ENCODE data around the gene ITPA. TPM values are rescaled to one million over a fixed set of nuclear protein-coding genes. Genes with fewer than 3 reads are reported as not detected.

The ITPA gene
- total RNA-seq, 2 donors from 2014 or later = 35.1 to 35.7 TPM

DNA sequence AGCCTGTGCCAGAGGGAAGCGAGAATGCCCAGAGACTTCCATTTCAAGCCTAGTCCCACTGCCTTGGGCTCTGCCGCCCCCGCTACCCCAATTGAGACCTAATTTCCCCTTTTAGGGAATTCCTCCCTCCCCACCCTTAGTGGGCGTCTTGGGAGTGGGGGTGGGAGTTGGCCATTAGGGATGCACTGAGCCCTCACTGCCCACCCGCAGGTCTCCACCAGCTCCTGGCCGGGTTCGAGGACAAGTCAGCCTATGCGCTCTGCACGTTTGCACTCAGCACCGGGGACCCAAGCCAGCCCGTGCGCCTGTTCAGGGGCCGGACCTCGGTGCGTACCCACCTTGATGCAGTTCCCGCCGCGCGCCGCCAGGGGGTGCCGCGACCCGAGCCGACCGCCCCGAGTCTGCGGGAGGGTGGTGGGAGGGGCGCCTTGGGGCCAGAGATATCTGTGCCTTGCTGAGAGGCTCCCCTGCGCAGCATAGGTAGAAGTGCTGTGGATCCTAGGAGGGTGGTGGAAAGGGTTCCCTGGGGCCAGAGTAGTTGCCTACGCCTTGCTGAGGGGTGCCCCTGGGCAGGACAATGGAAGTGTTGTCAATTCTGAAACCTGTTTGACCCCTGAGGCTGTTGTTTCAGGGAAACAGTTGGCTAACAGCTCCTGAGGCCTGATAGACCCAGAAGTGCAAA, 9.2 kb downstream of the ITPA start:
- Histone ChIP-seq H3K36me3 (peaks cover 11% of the 10 kb centered on the region), H3K4me1 (ENCODE audit: control insufficient read depth in 1 of 2, low read depth in 2 of 2) (peaks cover 0 to 6% of the 10 kb centered on the region in 2 donors), H3K4me3 (no peak overlapping the region), H3K9me3 (no peaks in the 10 kb centered on the region), H3K27me3 (replicated peaks; ENCODE audit: insufficient read depth) (no peaks in the 10 kb centered on the region), H3K27ac (no peak overlapping the region)
- DNase-seq (ENCODE audit: low spot score) = no peak
- TF ChIP-seq CTCF (IDR thresholded peaks at IDR 0.05) = peak; percentile 89
- ATAC-seq (ENCODE audit: insufficient number of reproducible peaks, low FRiP score, low read depth) = no peak

GRCh38 chr20:3221398-3222226, 12.3 kb downstream of the ITPA start:
- no peak for TF ChIP-seq CTCF (IDR thresholded peaks at IDR 0.05)
- H3K27me3 ChIP-seq (replicated peaks; ENCODE audit: insufficient read depth) = no peaks in the 10 kb centered on the region
- H3K4me1 ChIP-seq (ENCODE audit: control insufficient read depth in 1 of 2, low read depth in 2 of 2) = peaks cover 0 to 6% of the 10 kb centered on the region in 2 donors
- ATAC-seq (ENCODE audit: insufficient number of reproducible peaks, low FRiP score, low read depth) = no peak
- no peak overlapping the region for H3K4me3 ChIP-seq
- peaks cover 13% of the 10 kb centered on the region for H3K36me3 ChIP-seq
- no peaks in the 10 kb centered on the region for H3K9me3 ChIP-seq
- DNase-seq (ENCODE audit: low spot score) = no peak
- H3K27ac ChIP-seq = no peak overlapping the region

GRCh38 chr20:3222635-3223600, 13.6 kb downstream of the ITPA start:
- Histone ChIP-seq H3K36me3 (peaks cover 13% of the 10 kb centered on the region), H3K4me1 (ENCODE audit: control insufficient read depth in 1 of 2, low read depth in 2 of 2) (peaks cover 0 to 6% of the 10 kb centered on the region in 2 donors), H3K27ac (no peak overlapping the region), H3K27me3 (replicated peaks; ENCODE audit: insufficient read depth) (no peaks in the 10 kb centered on the region), H3K9me3 (no peaks in the 10 kb centered on the region), H3K4me3 (no peak overlapping the region)
- DNase-seq (ENCODE audit: low spot score) (no peak), ATAC-seq (ENCODE audit: insufficient number of reproducible peaks, low FRiP score, low read depth) (no peak)
- TF ChIP-seq CTCF (IDR thresholded peaks at IDR 0.05) = no peak

DNA sequence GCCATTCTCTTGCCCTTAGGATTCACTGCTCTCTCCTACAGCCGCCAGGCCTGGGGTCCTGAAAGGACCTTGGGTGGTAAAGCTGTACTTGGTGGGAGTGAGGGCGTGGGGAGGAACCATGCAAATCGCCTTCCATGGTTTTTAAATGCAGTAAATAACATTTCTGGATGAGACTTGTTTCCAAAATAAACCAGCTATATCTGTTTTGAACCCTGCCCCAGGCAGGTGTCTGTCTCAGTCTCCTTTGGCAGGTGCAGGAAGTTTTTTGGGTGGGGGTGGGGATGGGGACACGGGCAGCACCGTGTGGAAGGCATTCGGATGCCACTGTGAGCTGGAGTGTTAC, 14.3 kb downstream of the ITPA start:
- ATAC-seq (ENCODE audit: insufficient number of reproducible peaks, low FRiP score, low read depth) = no peak
- no peak for TF ChIP-seq CTCF (IDR thresholded peaks at IDR 0.05)
- no peak overlapping the region for H3K27ac ChIP-seq
- H3K27me3 ChIP-seq (replicated peaks; ENCODE audit: insufficient read depth) = no peaks in the 10 kb centered on the region
- no peaks in the 10 kb centered on the region for H3K9me3 ChIP-seq
- peaks cover 13% of the 10 kb centered on the region for H3K36me3 ChIP-seq
- H3K4me3 ChIP-seq = no peak overlapping the region
- H3K4me1 ChIP-seq (ENCODE audit: control insufficient read depth in 1 of 2, low read depth in 2 of 2) = peaks cover 0 to 1% of the 10 kb centered on the region in 2 donors
- no peak for DNase-seq (ENCODE audit: low spot score)

Data from thoracic aorta (tissue), 2 donors.